Epithelial cell of esophagus (primary cell): Measurements from ENCODE around the gene SLN.

Source experiments
- DNase-seq: peaks from one replicate; pipeline ENCODE4 v3.0.0; 2010; ENCODE audit warnings: low read depth
- H3K4me3 ChIP-seq: 2 replicates; pipeline ENCODE4 v1.5.1; 2011; ENCODE audit warnings: mild to moderate bottlenecking, low read length, control low read depth
- TF ChIP-seq, protein P1 (sequence below): IDR thresholded peaks from 2 replicates; pipeline ENCODE4 v1.5.1; 2011; ENCODE audit warnings: low read depth, mild to moderate bottlenecking, low read length, control low read depth, inconsistent platforms; ENCODE audit not compliant: insufficient read depth; ENCODE audit errors: missing control alignments

Gene SLN

DNA sequence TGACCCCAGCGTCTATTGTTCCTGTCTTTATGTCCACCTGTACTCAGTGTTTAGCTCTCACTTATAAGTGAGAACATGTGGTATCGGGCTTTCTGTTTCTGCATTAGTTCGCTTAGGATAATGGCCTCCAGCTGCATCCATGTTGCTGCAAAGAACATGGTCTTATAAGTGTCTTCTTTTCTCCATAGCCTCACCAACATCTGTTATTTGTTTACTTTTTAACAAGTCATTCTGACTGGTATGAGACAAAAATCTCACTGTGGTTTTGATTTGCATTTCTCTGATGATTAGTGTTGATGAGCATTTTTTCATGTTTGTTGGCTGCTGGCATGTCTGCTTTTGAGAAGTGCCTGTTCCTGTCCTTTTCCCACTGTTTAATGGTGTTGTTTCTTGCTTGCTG is 21.7 kb upstream of the SLN start:
- no peak for DNase-seq
- H3K4me3 ChIP-seq = no peak overlapping the region
- TF ChIP-seq, protein P1, sequence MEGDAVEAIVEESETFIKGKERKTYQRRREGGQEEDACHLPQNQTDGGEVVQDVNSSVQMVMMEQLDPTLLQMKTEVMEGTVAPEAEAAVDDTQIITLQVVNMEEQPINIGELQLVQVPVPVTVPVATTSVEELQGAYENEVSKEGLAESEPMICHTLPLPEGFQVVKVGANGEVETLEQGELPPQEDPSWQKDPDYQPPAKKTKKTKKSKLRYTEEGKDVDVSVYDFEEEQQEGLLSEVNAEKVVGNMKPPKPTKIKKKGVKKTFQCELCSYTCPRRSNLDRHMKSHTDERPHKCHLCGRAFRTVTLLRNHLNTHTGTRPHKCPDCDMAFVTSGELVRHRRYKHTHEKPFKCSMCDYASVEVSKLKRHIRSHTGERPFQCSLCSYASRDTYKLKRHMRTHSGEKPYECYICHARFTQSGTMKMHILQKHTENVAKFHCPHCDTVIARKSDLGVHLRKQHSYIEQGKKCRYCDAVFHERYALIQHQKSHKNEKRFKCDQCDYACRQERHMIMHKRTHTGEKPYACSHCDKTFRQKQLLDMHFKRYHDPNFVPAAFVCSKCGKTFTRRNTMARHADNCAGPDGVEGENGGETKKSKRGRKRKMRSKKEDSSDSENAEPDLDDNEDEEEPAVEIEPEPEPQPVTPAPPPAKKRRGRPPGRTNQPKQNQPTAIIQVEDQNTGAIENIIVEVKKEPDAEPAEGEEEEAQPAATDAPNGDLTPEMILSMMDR = no peak

GRCh38 chr11:107732689-107733051 is 20.8 kb upstream of the SLN start:
- H3K4me3 ChIP-seq = no peak overlapping the region
- TF ChIP-seq, protein P1 = no peak
- DNase-seq = no peak

GRCh38 chr11:107731941-107732688 is 20.3 kb upstream of the SLN start:
- no peak for DNase-seq
- no peak overlapping the region for H3K4me3 ChIP-seq
- TF ChIP-seq, protein P1 = no peak

- TF ChIP-seq, protein P1 = no peak
- H3K4me3 ChIP-seq = no peak overlapping the region
- DNase-seq = no peak
These were observed 10.8 kb upstream of the SLN start for GRCh38 chr11:107722662-107723061.

DNA sequence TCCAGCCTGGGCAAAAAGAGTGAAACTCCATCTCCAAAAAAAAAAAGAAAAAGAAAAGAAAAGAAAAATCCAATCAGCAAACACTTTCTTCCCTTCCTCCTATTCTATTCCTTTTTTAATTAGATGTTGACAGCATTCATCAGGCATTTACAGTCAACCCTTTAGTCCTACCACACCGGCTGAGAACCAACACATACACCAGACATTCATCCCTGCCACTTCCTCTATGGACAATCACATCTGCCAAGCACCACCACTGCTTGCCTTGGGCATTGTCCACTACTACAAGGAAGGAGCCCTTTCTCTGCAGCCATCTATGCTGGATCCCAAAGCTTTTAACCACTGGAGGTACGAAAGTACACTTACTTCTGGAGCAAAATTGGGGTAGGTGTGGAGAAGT is 9.4 kb upstream of the SLN start:
- no peak for DNase-seq
- TF ChIP-seq, protein P1 = no peak
- H3K4me3 ChIP-seq = no peak overlapping the region

GRCh38 chr11:107720303-107720774 is 8.5 kb upstream of the SLN start:
- no peak overlapping the region for H3K4me3 ChIP-seq
- TF ChIP-seq, protein P1 = no peak
- no peak for DNase-seq
